Measurements from ENCODE around the gene OOSP4A.

Gene OOSP4A

GRCh38 chr11:59931688-59932087 is 32.1 kb upstream of the OOSP4A start:
- H3K36me3 ChIP-seq (replicated peaks; ENCODE audit: low read depth, low read length): no peaks in the 10 kb centered on the region
- H3K4me1 ChIP-seq (ENCODE audit: low read length): no peaks in the 10 kb centered on the region
- no peaks in the 10 kb centered on the region; the same call in 1 of the 2 replicates for H3K9me3 ChIP-seq (ENCODE audit: insufficient read depth, low read length)
- H3K4me3 ChIP-seq (ENCODE audit: low read length): no peak overlapping the region
- no peak overlapping the region for H3K4me2 ChIP-seq (ENCODE audit: low read length)
- H3K27me3 ChIP-seq (ENCODE audit: low read depth, low read length): no peaks in the 10 kb centered on the region; the same call in 1 of the 2 replicates
- no peak overlapping the region for H3K9ac ChIP-seq (ENCODE audit: low read length)
- no peaks in the 10 kb centered on the region for H3K79me2 ChIP-seq (ENCODE audit: low read length)
- H2AFZ ChIP-seq (ENCODE audit: low read depth, low read length): no peak overlapping the region
- H4K20me1 ChIP-seq (ENCODE audit: insufficient read depth, low read length): no peaks in the 10 kb centered on the region
- TF ChIP-seq CTCF (IDR thresholded peaks at IDR 0.05; ENCODE audit: low read depth, low read length) (no peak), EZH2phosphoT487 (IDR thresholded peaks at IDR 0.05; ENCODE audit: low read depth) (no peak)
- no peak overlapping the region for H3K27ac ChIP-seq (ENCODE audit: low read length)

GRCh38 chr11:59938132-59938531 is 25.7 kb upstream of the OOSP4A start, which contains the start of gene OOSP1:
Gene OOSP1 (plus strand): TSS chr11:59938432. CDS start chr11:59938455, 23 bp downstream.
- no peaks in the 10 kb centered on the region for H4K20me1 ChIP-seq (ENCODE audit: insufficient read depth, low read length)
- no peak for TF ChIP-seq EZH2phosphoT487 (IDR thresholded peaks at IDR 0.05; ENCODE audit: low read depth)
- no peak for TF ChIP-seq CTCF (IDR thresholded peaks at IDR 0.05; ENCODE audit: low read depth, low read length)

GRCh38 chr11:59938718-59939117 is 25.1 kb upstream of the OOSP4A start:
- Histone ChIP-seq H3K27me3 (ENCODE audit: low read depth, low read length) (no peaks in the 10 kb centered on the region; the same call in 1 of the 2 replicates), H3K4me3 (ENCODE audit: low read length) (no peak overlapping the region), H3K9ac (ENCODE audit: low read length) (no peak overlapping the region)

More at GRCh38 chr11:59938132-59938531, 25.7 kb upstream of the OOSP4A start, which contains the start of gene OOSP1:
- no peaks in the 10 kb centered on the region for H3K79me2 ChIP-seq (ENCODE audit: low read length)
- H3K9me3 ChIP-seq (ENCODE audit: insufficient read depth, low read length): no peaks in the 10 kb centered on the region
- H3K36me3 ChIP-seq (replicated peaks; ENCODE audit: low read depth, low read length): no peaks in the 10 kb centered on the region
- no peak within 1 kb of the TSS for H3K9ac ChIP-seq (ENCODE audit: low read length)
- H2AFZ ChIP-seq (ENCODE audit: low read depth, low read length): no peak within 1 kb of the TSS
- H3K4me1 ChIP-seq (ENCODE audit: low read length): no peaks in the 10 kb centered on the region
- no peak within 1 kb of the TSS for H3K4me2 ChIP-seq (ENCODE audit: low read length)
- no peaks in the 10 kb centered on the region; the same call in 1 of the 2 replicates for H3K27me3 ChIP-seq (ENCODE audit: low read depth, low read length)
- no peak within 1 kb of the TSS for H3K4me3 ChIP-seq (ENCODE audit: low read length)
- no peak within 1 kb of the TSS for H3K27ac ChIP-seq (ENCODE audit: low read length)

GRCh38 chr11:59939482-59939881 is 24.4 kb upstream of the OOSP4A start:
- Histone ChIP-seq H3K4me2 (ENCODE audit: low read length) (no peak overlapping the region), H3K4me3 (ENCODE audit: low read length) (no peak overlapping the region), H3K27me3 (ENCODE audit: low read depth, low read length) (no peaks in the 10 kb centered on the region; the same call in 1 of the 2 replicates), H3K9ac (ENCODE audit: low read length) (no peak overlapping the region), H3K79me2 (ENCODE audit: low read length) (no peaks in the 10 kb centered on the region), H3K27ac (ENCODE audit: low read length) (no peak overlapping the region), H3K4me1 (ENCODE audit: low read length) (no peaks in the 10 kb centered on the region), H3K36me3 (replicated peaks; ENCODE audit: low read depth, low read length) (no peaks in the 10 kb centered on the region), H4K20me1 (ENCODE audit: insufficient read depth, low read length) (no peaks in the 10 kb centered on the region), H3K9me3 (ENCODE audit: insufficient read depth, low read length) (no peaks in the 10 kb centered on the region), H2AFZ (ENCODE audit: low read depth, low read length) (no peak overlapping the region)
- no peak for TF ChIP-seq CTCF (IDR thresholded peaks at IDR 0.05; ENCODE audit: low read depth, low read length)
- no peak for TF ChIP-seq EZH2phosphoT487 (IDR thresholded peaks at IDR 0.05; ENCODE audit: low read depth)

More at GRCh38 chr11:59938718-59939117, 25.1 kb upstream of the OOSP4A start:
- Histone ChIP-seq H3K79me2 (ENCODE audit: low read length) (no peaks in the 10 kb centered on the region), H4K20me1 (ENCODE audit: insufficient read depth, low read length) (no peaks in the 10 kb centered on the region), H3K36me3 (replicated peaks; ENCODE audit: low read depth, low read length) (no peaks in the 10 kb centered on the region), H3K4me1 (ENCODE audit: low read length) (no peaks in the 10 kb centered on the region), H3K27ac (ENCODE audit: low read length) (no peak overlapping the region), H2AFZ (ENCODE audit: low read depth, low read length) (no peak overlapping the region), H3K9me3 (ENCODE audit: insufficient read depth, low read length) (no peaks in the 10 kb centered on the region), H3K4me2 (ENCODE audit: low read length) (no peak overlapping the region)
- TF ChIP-seq CTCF (IDR thresholded peaks at IDR 0.05; ENCODE audit: low read depth, low read length): no peak
- TF ChIP-seq EZH2phosphoT487 (IDR thresholded peaks at IDR 0.05; ENCODE audit: low read depth): no peak
